Loucy (cell line): ENCODE measurements around the gene YOD1.

Experiments
- H2AFZ ChIP-seq: fragments of 200-600 bp; sonication (generic); 2 replicates; pipeline ENCODE4 v1.6.0; 2016; ENCODE audit warnings: antibody characterized with exemption, mild to moderate bottlenecking, low read length, moderate library complexity
- H3F3A ChIP-seq: fragments of 200-600 bp; 2 replicates; pipeline ENCODE4 v1.6.0; 2016; ENCODE audit warnings: antibody characterized with exemption, low read depth, mild to moderate bottlenecking
- H3K27me3 ChIP-seq: fragments of 200-600 bp; sonication (generic); 2 replicates; pipeline ENCODE4 v1.6.1; 2014; ENCODE audit warnings: low read length, mild to moderate bottlenecking; ENCODE audit not compliant: insufficient read depth, poor library complexity, severe bottlenecking
- H3K36me3 ChIP-seq: fragments of 200-600 bp; sonication (generic); 2 replicates; pipeline ENCODE4 v1.6.1; 2016; ENCODE audit warnings: low read length; ENCODE audit not compliant: insufficient read depth
- H3K4me1 ChIP-seq: fragments of 200-600 bp; sonication (generic); 2 replicates; pipeline ENCODE4 v1.5.1; 2014; ENCODE audit warnings: low read length, mild to moderate bottlenecking; ENCODE audit not compliant: insufficient read depth, poor library complexity, severe bottlenecking
- H3K4me2 ChIP-seq: fragments of 200-600 bp; sonication (generic); 2 replicates; pipeline ENCODE4 v1.6.0; 2014; ENCODE audit warnings: antibody characterized with exemption, low read length, low read depth, mild to moderate bottlenecking; ENCODE audit not compliant: poor library complexity, severe bottlenecking
- H3K4me3 ChIP-seq: fragments of 200-600 bp; sonication (generic); 2 replicates; pipeline ENCODE4 v1.5.1; 2014; ENCODE audit warnings: low read length, mild to moderate bottlenecking, mixed read lengths; ENCODE audit not compliant: poor library complexity, severe bottlenecking
- H3K79me2 ChIP-seq: fragments of 200-600 bp; sonication (generic); 2 replicates; pipeline ENCODE4 v1.6.1; 2014; ENCODE audit warnings: low read length; ENCODE audit not compliant: insufficient read depth
- H3K9ac ChIP-seq: fragments of 200-600 bp; sonication (generic); 2 replicates; pipeline ENCODE4 v1.6.0; 2014; ENCODE audit warnings: mild to moderate bottlenecking, low read depth, low read length, moderate library complexity; ENCODE audit not compliant: poor library complexity, severe bottlenecking
- H3K9me2 ChIP-seq: fragments of 200-600 bp; sonication (generic); replicated peaks from 2 replicates; pipeline ENCODE4 v1.6.1; 2016; ENCODE audit warnings: low read depth, low read length, mixed read lengths
- H3K9me3 ChIP-seq: fragments of 200-600 bp; sonication (generic); 2 replicates; pipeline ENCODE4 v1.6.1; 2014; ENCODE audit warnings: mild to moderate bottlenecking, antibody characterized with exemption, low read length, low read depth; ENCODE audit not compliant: insufficient read depth
- H4K20me1 ChIP-seq: fragments of 200-600 bp; sonication (generic); 2 replicates; pipeline ENCODE4 v1.6.0; 2014; ENCODE audit warnings: antibody characterized with exemption, low read length, mild to moderate bottlenecking; ENCODE audit not compliant: insufficient read depth, poor library complexity, severe bottlenecking
- EZH2phosphoT487 ChIP-seq: fragments of 200-600 bp; IDR thresholded peaks from 2 replicates; pipeline ENCODE4 v1.6.1; 2018; ENCODE audit warnings: antibody characterized with exemption, mild to moderate bottlenecking, moderate library complexity, borderline replicate concordance
- TF ChIP-seq, protein P1 (sequence below): fragments of 200-600 bp; sonication (generic); conservative IDR thresholded peaks from 2 replicates; pipeline ENCODE4 v1.5.1; 2014; ENCODE audit warnings: mild to moderate bottlenecking, antibody characterized with exemption, low read length

The YOD1 gene

DNA sequence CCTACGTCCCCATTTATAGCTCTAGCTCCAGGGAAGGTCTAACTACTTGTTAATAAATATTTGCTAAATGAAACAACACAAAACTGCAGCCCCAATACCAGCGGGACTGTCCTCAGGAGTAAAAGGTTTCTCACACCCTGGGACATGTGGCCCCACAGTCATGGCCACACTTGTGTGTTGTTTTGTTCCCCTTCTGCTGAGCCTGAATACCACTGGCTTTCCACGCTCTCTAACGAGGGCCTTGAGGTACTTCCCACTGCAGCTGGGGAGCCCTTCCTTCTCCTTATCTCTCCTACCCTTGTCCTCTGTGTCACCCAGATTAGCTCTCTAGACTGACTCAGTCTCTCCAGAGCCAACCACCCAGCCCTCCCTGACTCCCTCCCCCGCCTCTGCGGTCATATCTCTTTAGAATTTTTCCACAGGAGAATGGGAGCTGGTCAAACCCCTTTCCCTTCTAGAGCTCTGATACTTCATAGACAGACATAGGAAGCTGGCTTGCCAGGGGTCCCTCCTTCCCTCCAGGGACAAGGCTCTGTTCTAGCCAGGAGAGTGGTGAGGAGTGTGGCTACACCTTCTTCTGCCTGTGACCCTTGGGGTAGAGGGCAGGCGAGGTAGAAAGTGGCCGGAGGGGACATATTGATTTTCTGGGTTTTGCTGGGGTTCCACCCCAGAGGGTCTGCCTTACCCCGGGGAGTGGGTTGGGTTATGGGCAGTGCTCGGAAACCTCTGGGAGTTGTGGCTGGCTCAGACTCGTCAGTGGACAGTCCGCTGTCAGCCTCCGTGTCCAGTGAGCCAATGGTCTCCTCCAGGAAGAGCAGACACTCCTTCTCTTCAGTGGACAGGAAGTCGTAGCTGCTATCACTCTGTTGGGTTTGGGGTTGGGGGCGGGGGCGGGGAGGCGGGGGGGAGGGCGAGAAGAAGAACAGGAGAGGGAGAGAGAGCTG, 26.5 kb downstream of the YOD1 start:
- TF ChIP-seq EZH2phosphoT487 = no peak
- TF ChIP-seq, protein P1, sequence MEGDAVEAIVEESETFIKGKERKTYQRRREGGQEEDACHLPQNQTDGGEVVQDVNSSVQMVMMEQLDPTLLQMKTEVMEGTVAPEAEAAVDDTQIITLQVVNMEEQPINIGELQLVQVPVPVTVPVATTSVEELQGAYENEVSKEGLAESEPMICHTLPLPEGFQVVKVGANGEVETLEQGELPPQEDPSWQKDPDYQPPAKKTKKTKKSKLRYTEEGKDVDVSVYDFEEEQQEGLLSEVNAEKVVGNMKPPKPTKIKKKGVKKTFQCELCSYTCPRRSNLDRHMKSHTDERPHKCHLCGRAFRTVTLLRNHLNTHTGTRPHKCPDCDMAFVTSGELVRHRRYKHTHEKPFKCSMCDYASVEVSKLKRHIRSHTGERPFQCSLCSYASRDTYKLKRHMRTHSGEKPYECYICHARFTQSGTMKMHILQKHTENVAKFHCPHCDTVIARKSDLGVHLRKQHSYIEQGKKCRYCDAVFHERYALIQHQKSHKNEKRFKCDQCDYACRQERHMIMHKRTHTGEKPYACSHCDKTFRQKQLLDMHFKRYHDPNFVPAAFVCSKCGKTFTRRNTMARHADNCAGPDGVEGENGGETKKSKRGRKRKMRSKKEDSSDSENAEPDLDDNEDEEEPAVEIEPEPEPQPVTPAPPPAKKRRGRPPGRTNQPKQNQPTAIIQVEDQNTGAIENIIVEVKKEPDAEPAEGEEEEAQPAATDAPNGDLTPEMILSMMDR = no peak
- H3K4me1 ChIP-seq = peaks cover 3% of the 10 kb centered on the region
- H3K27me3 ChIP-seq = no peaks in the 10 kb centered on the region
- no peak overlapping the region for H3K4me3 ChIP-seq
- H3F3A ChIP-seq = no peaks in the 10 kb centered on the region
- H2AFZ ChIP-seq = no peak overlapping the region
- no peaks in the 10 kb centered on the region for H3K9me3 ChIP-seq
- no peak overlapping the region for H3K9ac ChIP-seq
- no peak overlapping the region for H3K4me2 ChIP-seq
- no peaks in the 10 kb centered on the region for H3K79me2 ChIP-seq
- no peaks in the 10 kb centered on the region for H4K20me1 ChIP-seq
- H3K36me3 ChIP-seq = no peaks in the 10 kb centered on the region
- no peaks in the 10 kb centered on the region for H3K9me2 ChIP-seq

DNA sequence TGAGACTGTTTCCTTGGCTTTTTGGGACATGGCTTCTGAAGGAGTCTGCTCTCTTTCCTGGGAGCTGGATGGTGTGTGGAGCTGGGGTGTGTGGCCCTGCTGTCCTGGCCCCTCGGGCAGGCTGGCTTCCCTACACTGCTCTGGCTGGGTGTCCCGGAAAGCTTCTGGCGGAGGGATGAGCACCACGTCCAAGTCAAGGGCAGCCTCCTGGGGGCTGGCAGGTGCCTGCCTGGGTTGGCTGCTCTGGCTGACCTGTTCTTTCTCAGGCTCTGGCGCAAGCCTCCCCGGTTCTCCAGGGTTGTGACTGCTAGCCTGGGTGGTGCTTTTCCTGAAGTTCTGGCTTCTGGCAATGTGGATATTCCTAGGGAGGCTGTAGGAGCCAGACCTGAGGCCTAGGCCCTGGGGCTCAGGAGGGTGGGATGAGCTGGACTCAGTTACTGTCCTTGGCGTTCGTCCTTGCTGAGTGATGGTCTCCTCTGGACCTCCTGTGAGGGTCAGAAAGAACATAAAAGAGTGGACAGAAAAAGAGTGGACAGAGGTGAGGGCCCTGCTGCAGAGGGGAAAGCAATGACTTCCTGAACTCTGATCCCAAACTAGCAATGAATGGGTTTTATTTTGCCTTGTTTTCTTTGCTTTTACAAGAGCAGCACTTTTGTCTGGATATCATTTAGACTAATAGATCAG, 27.9 kb downstream of the YOD1 start:
- Histone ChIP-seq H3K27me3 (no peaks in the 10 kb centered on the region), H3K4me1 (peaks cover 3% of the 10 kb centered on the region), H3K36me3 (no peaks in the 10 kb centered on the region), H3K9ac (no peak overlapping the region), H2AFZ (no peak overlapping the region), H3K9me3 (no peaks in the 10 kb centered on the region), H3K4me2 (no peak overlapping the region), H3F3A (no peaks in the 10 kb centered on the region), H3K9me2 (no peaks in the 10 kb centered on the region), H4K20me1 (no peaks in the 10 kb centered on the region), H3K4me3 (no peak overlapping the region), H3K79me2 (no peaks in the 10 kb centered on the region)
- TF ChIP-seq, protein P1 = no peak
- no peak for TF ChIP-seq EZH2phosphoT487

DNA sequence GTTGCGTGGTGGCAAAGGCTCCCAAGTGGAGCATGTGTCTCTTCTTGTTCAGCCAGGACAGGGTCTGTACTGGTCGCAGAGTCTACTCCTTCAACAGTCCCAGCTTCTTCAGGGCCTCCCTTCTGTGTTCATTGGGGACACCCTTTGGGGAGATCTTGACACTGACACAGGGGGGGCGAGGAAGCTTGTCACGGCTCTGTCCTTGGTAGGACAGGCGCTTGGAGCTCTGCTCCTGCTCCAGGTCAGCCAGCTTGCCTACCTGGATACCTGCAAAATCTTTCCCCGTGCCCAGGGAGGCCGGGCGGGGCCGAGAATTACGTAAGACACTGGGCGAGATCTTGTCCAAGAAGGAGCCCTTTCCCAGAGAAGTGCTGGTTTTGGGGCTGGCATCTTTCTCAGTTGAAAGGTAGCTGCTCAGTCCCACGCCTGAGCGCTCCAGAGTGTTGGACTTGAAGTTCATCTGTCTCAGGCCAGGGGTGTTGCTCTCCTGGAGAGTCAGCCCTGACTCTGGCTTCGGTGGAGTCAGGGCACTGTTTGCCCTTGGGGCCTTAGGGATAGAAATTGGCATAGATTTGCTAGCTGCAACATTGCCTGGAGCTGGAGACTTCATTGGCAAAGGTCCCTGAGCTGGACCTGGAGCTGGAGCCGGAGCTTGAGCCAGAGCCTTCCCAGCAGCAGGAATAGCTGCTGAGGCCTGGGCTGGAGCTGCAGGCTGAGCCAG, 29.0 kb downstream of the YOD1 start:
- H3F3A ChIP-seq = no peaks in the 10 kb centered on the region
- no peak overlapping the region for H3K9ac ChIP-seq
- H3K9me3 ChIP-seq = no peaks in the 10 kb centered on the region
- H3K27me3 ChIP-seq = no peaks in the 10 kb centered on the region
- H3K79me2 ChIP-seq = no peaks in the 10 kb centered on the region
- peaks cover 3% of the 10 kb centered on the region for H3K4me1 ChIP-seq
- no peak overlapping the region for H3K4me3 ChIP-seq
- H3K4me2 ChIP-seq = no peak overlapping the region
- H2AFZ ChIP-seq = no peak overlapping the region
- no peaks in the 10 kb centered on the region for H3K36me3 ChIP-seq
- TF ChIP-seq EZH2phosphoT487 = no peak
- TF ChIP-seq, protein P1 = no peak
- no peaks in the 10 kb centered on the region for H4K20me1 ChIP-seq
- H3K9me2 ChIP-seq = no peaks in the 10 kb centered on the region
